ENCODE results near the gene SRCAP. TPM values are rescaled to one million over a fixed set of nuclear protein-coding genes. Genes with fewer than 3 reads are reported as not detected.

Gene SRCAP
- polyA plus RNA-seq, 1 donor (not counting 4 experiments of a cell fraction or from before 2014, with no cell fraction given), result 1.4 TPM

GRCh38 chr16:30764086-30764485, 65.1 kb downstream of the SRCAP start:
- peaks cover 25% of the 10 kb centered on the region for H3K79me2 ChIP-seq (ENCODE audit: control insufficient read depth, insufficient read depth, low read length)
- FAIRE-seq (no peak), DNase-seq (ENCODE audit: low read depth, low spot score) (no peak)
- H3K4me2 ChIP-seq (ENCODE audit: control insufficient read depth, extremely low read depth, insufficient read depth, low read depth, low read length), result no peak overlapping the region
- no peak overlapping the region for H3K9ac ChIP-seq (ENCODE audit: control insufficient read depth, extremely low read depth, insufficient read depth, low read length)
- H2AFZ ChIP-seq (ENCODE audit: control insufficient read depth, low read length), result no peak overlapping the region
- no peaks in the 10 kb centered on the region for H3K9me1 ChIP-seq (ENCODE audit: control insufficient read depth, extremely low read depth, insufficient read depth, low read length)
- H3K27me3 ChIP-seq (ENCODE audit: control insufficient read depth, extremely low read depth, insufficient read depth, low read length), result no peaks in the 10 kb centered on the region
- TF ChIP-seq EZH2 (IDR thresholded peaks at IDR 0.05; ENCODE audit: low read length), result no peak
- dilution Hi-C loops (cut with MboI; ENCODE audit: extremely low pct_ligation_motif_present, low sequenced_read_pairs), result no loop called here
- H3K9me3 ChIP-seq (ENCODE audit: control insufficient read depth, low read depth, low read length), result no peaks in the 10 kb centered on the region
- H3K4me3 ChIP-seq (ENCODE audit: control insufficient read depth in 2 of 3, extremely low read depth in 1 of 3, insufficient read depth in 2 of 3, low read depth in 1 of 3, low read length in 3 of 3), result no peak overlapping the region
- no peak overlapping the region for H3K27ac ChIP-seq (ENCODE audit: control insufficient read depth, insufficient read depth, low read length)
- peaks cover 17% of the 10 kb centered on the region for H3K4me1 ChIP-seq (ENCODE audit: control insufficient read depth, extremely low read depth, insufficient read depth, low read length)
- H3K36me3 ChIP-seq (ENCODE audit: control insufficient read depth in 2 of 2, extremely low read depth in 1 of 2, insufficient read depth in 2 of 2, low read length in 2 of 2), result peaks cover 36 to 41% of the 10 kb centered on the region in 2 experiments
- no peaks in the 10 kb centered on the region for H4K20me1 ChIP-seq (ENCODE audit: control insufficient read depth, extremely low read depth, insufficient read depth, low read length)

DNA sequence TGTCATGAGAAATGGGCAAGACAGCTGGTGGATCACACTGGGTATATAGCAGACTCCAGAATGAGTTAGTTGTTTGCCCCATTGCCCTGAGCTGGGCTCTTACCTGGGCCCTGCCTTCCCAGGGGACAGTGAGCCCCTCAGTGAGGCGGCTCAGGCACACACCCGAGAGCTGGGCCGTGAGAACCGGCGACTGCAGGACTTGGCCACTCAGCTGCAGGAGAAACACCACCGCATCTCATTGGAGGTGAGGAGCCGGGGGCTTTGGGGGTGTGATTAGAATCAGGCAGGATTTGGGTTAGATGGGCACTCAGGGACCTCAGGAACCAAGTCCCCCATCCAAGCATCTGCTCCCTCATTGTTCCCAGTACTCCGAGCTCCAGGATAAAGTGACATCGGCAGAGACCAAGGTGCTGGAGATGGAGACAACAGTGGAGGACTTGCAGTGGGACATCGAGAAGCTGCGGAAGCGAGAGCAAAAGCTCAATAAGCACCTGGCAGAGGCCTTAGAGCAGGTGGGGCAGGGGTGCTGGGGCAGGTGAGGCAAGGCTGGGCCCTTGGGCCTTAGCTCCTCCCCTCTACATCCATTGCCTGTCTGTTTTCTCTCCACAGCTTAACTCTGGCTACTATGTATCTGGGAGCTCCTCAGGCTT, 66.0 kb downstream of the SRCAP start:
- Histone ChIP-seq H2AFZ (ENCODE audit: control insufficient read depth, low read length) (no peak overlapping the region), H3K27me3 (ENCODE audit: control insufficient read depth, extremely low read depth, insufficient read depth, low read length) (no peaks in the 10 kb centered on the region), H3K4me2 (ENCODE audit: control insufficient read depth, extremely low read depth, insufficient read depth, low read depth, low read length) (no peak overlapping the region), H4K20me1 (ENCODE audit: control insufficient read depth, extremely low read depth, insufficient read depth, low read length) (no peaks in the 10 kb centered on the region), H3K4me1 (ENCODE audit: control insufficient read depth, extremely low read depth, insufficient read depth, low read length) (peaks cover 17% of the 10 kb centered on the region), H3K36me3 (ENCODE audit: control insufficient read depth in 2 of 2, extremely low read depth in 1 of 2, insufficient read depth in 2 of 2, low read length in 2 of 2) (peaks cover 42 to 46% of the 10 kb centered on the region in 2 experiments), H3K27ac (ENCODE audit: control insufficient read depth, insufficient read depth, low read length) (no peak overlapping the region), H3K9me3 (ENCODE audit: control insufficient read depth, low read depth, low read length) (no peaks in the 10 kb centered on the region), H3K79me2 (ENCODE audit: control insufficient read depth, insufficient read depth, low read length) (peaks cover 25% of the 10 kb centered on the region), H3K9ac (ENCODE audit: control insufficient read depth, extremely low read depth, insufficient read depth, low read length) (no peak overlapping the region), H3K4me3 (ENCODE audit: control insufficient read depth in 2 of 3, extremely low read depth in 1 of 3, insufficient read depth in 2 of 3, low read depth in 1 of 3, low read length in 3 of 3) (no peak overlapping the region), H3K9me1 (ENCODE audit: control insufficient read depth, extremely low read depth, insufficient read depth, low read length) (no peaks in the 10 kb centered on the region)
- no peak for FAIRE-seq
- TF ChIP-seq EZH2 (IDR thresholded peaks at IDR 0.05; ENCODE audit: low read length) (no peak), CTCF (optimal IDR thresholded peaks at IDR 0.05 in 1 of 3, IDR thresholded peaks at IDR 0.05 in 1 of 3, conservative IDR thresholded peaks at IDR 0.05 in 1 of 3; ENCODE audit: extremely low read depth in 1 of 3, insufficient read depth in 2 of 3, low read length in 3 of 3) (no peak)
- dilution Hi-C loops (cut with MboI; ENCODE audit: extremely low pct_ligation_motif_present, low sequenced_read_pairs), result no loop called here
- no peak for DNase-seq (ENCODE audit: low read depth, low spot score)

Data from keratinocyte (primary cell).